NK-92 (cell line): ENCODE measurements around the gene PXN.
A peak's percentile ranks its signal among the peaks of the same experiment; 100 is the strongest.
"Not testable (repeated sequence)": the region's sequence is repeated elsewhere in the genome, so short reads cannot be mapped to it uniquely, and the experiment has no call there.

Experiments
- DNase-seq: peaks from one replicate; lab custom pipeline; 2025; ENCODE audit not compliant: unreplicated experiment; lab: John Stamatoyannopoulos, UW

Gene PXN

GRCh38 chr12:120211904-120212283, 53.6 kb downstream of the PXN start:
- no peak for DNase-seq

GRCh38 chr12:120211243-120211903, 54.2 kb downstream of the PXN start:
- DNase-seq: no peak

- DNase-seq: no peak
Observed at GRCh38 chr12:120209851-120210250, 55.7 kb downstream of the PXN start.

- no peak for DNase-seq
Observed at GRCh38 chr12:120207227-120207626, 58.3 kb downstream of the PXN start.

GRCh38 chr12:120206781-120207180, 58.7 kb downstream of the PXN start:
- DNase-seq: not testable (repeated sequence)

- no peak for DNase-seq
Observed at GRCh38 chr12:120206228-120206627, 59.3 kb downstream of the PXN start.

GRCh38 chr12:120204171-120204570, 61.4 kb downstream of the PXN start:
- no peak for DNase-seq

GRCh38 chr12:120200364-120200800, 65.1 kb downstream of the PXN start:
- no peak for DNase-seq

- no peak for DNase-seq
Observed at GRCh38 chr12:120199595-120200306, 65.8 kb downstream of the PXN start.

GRCh38 chr12:120199025-120199424, 66.5 kb downstream of the PXN start:
- DNase-seq: no peak

GRCh38 chr12:120197542-120197887, 68.0 kb downstream of the PXN start:
- no peak for DNase-seq

GRCh38 chr12:120196817-120197541, 68.6 kb downstream of the PXN start:
- DNase-seq: not testable (repeated sequence)

GRCh38 chr12:120196363-120196762, 69.2 kb downstream of the PXN start:
- DNase-seq: no peak

GRCh38 chr12:120194534-120195395, 70.8 kb downstream of the PXN start, which contains the start of gene GCN1:
TSS of gene GCN1 (minus strand) at chr12:120194715. CDS start at chr12:120194697, 18 bp downstream.
- DNase-seq: peak; percentile 22

- no peak for DNase-seq
Observed at GRCh38 chr12:120194226-120194533, 71.3 kb downstream of the PXN start.

GRCh38 chr12:120193286-120193685, 72.2 kb downstream of the PXN start:
- DNase-seq: not testable (repeated sequence)

- DNase-seq: no peak
Observed at GRCh38 chr12:120190985-120191480, 74.5 kb downstream of the PXN start.

GRCh38 chr12:120190386-120190785, 75.1 kb downstream of the PXN start:
- no peak for DNase-seq

GRCh38 chr12:120186654-120187053, 78.9 kb downstream of the PXN start:
- no peak for DNase-seq

- DNase-seq: no peak
Observed at GRCh38 chr12:120183211-120183631, 82.3 kb downstream of the PXN start.
